GM10248 (cell line): Measurements from ENCODE around the gene PDZRN3.

ENCODE experiments used
- CTCF ChIA-PET: fragments of 300-600 bp; sonication (Branson Sonifier 250); formaldehyde crosslinking; extraction: SDS; loops from one replicate; lab custom pipeline; 2021; ENCODE audit warnings: antibody characterized with exemption; lab: Yijun Ruan, JAX
- POLR2A ChIA-PET: fragments of 350-650 bp; sonication (Branson Sonifier 250); formaldehyde crosslinking; extraction: SDS; loops from one replicate; lab custom pipeline; 2020; ENCODE audit warnings: antibody characterized with exemption; lab: Yijun Ruan, JAX
- DNase-seq: peaks from one replicate; pipeline ENCODE4 v3.0.0; 2012; ENCODE audit errors: extremely low spot score
- TF ChIP-seq, protein P1 (sequence below): IDR thresholded peaks from 2 replicates; pipeline ENCODE4 v1.5.1; 2012; ENCODE audit warnings: mild to moderate bottlenecking, low read depth; ENCODE audit errors: extremely low read depth, missing control alignments, control extremely low read depth

Gene PDZRN3

DNA sequence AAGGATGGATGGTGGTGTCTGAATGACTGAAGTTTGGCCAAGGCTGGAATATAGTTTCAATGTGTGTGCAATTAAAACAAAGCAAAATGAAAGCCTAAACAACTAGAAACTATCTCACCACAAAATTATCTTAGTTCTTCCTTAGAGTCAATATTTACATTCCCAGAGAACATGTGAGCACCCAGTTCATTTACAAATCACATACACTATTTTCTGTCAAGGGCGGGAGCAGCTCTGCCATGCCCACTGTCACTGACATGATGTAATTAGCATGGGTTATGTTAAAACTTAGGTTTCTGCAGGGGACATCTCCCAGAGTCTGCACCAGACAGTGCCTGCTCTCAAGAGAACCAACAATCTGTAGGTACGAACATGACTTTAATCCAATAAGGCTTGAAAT is 65.0 kb downstream of the PDZRN3 start:
- ChIA-PET CTCF (interaction anchor here (1.3 to 1.6 kb wide), 2 partner anchors 12 to 14 kb away, joined by 3 to 7 read pairs; no protein-coding TSS in a partner anchor), POLR2A (no interaction called here)
- TF ChIP-seq, protein P1, sequence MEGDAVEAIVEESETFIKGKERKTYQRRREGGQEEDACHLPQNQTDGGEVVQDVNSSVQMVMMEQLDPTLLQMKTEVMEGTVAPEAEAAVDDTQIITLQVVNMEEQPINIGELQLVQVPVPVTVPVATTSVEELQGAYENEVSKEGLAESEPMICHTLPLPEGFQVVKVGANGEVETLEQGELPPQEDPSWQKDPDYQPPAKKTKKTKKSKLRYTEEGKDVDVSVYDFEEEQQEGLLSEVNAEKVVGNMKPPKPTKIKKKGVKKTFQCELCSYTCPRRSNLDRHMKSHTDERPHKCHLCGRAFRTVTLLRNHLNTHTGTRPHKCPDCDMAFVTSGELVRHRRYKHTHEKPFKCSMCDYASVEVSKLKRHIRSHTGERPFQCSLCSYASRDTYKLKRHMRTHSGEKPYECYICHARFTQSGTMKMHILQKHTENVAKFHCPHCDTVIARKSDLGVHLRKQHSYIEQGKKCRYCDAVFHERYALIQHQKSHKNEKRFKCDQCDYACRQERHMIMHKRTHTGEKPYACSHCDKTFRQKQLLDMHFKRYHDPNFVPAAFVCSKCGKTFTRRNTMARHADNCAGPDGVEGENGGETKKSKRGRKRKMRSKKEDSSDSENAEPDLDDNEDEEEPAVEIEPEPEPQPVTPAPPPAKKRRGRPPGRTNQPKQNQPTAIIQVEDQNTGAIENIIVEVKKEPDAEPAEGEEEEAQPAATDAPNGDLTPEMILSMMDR = no peak
- no peak for DNase-seq

DNA sequence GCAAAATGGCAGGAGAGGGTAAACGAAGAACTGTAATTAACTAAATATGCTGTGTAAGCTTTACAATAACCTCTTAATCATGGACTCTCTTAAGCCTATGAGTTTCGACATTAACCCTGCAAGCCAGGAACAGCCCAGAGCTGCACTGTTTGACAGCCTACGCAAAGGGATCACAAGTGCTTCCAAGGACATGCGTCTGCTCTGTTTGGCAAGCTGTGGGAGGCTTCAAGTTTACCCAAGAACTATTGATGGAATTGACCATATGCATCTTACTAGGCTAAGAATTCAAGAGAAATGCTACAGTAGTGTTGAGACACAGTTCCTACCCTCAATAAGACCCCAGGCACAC is 66.0 kb downstream of the PDZRN3 start:
- TF ChIP-seq, protein P1 = no peak
- CTCF ChIA-PET = no interaction called here
- no peak for DNase-seq
- POLR2A ChIA-PET = no interaction called here

DNA sequence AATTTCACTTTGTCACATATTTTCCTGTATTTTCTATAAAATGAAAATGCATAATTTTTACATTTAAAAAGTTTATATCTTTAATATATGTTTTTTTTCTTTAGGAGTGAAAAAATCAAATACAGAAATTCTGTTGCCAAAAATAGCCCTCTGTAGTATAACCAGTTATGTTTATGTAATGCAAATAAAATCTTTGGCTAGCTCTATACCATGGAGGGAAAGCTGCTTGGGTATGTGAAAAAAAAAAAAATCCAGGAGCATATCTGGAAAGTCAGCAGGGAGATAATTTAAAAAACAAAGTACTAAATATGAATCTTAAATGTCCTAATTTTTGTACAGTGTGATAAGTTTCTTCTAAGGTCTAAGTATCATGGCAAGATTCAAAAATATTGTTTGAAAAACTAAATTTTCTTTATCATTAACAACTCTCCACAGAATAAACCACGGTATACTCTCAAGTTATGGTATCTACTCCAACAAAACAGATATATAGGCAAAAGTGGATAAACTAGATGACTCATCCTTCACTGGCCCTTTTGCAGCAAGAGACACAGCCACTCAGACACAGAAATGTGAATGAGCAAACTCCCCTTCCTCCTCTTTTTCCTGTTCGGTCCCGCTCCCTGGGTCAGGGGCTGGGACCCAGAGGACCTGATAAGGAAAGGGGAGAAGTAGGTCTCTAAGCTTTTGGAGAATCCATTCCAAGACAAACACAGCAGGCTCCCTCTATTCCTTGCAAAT is 66.6 kb downstream of the PDZRN3 start:
- ChIA-PET CTCF (no interaction called here), POLR2A (no interaction called here)
- TF ChIP-seq, protein P1 = no peak
- DNase-seq = no peak

DNA sequence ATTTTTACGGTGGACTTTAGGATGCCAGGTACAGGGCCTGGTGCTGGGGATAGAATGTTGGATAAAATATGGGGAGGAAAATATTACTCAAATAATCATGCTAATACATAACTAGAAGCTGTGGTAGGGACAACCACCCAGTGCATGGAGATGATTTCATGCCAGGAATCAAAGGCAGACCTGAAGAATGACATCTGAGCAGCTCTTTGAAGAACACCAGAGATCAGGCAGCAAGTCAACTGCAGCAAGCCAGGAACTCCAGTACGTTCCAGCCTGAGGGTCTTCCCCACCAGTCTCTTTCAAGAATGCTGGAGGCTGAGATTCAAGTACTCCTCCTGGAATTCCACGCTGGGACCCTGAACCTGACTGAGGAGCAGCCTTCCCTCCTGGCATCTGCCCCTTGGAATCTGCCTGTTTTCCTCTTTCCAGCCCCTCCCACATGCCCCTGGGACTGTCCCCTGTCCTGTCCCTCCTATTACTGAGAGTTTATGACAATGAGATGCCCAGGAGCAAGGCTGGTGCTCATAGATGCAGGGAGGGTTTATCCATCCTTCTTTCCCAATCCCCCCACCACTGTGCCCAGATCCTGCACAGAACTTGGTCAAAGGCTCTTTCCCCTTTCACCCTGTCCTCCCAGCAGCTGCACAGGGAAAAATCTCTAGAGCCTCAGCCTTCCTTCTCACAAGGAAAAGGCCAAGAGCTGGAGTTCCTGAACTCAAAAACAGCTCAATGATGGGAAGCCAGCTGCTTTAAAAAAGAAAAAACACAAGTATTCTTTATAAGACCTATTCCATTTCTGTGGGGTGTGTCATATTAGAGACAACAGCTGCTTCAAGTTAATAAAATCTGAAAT is 68.0 kb downstream of the PDZRN3 start:
- DNase-seq = no peak
- ChIA-PET POLR2A (no interaction called here), CTCF (interaction anchor here (0.9 kb wide), 1 partner anchor 9 kb away, joined by 3 read pairs; no protein-coding TSS in a partner anchor)
- TF ChIP-seq, protein P1 = no peak

DNA sequence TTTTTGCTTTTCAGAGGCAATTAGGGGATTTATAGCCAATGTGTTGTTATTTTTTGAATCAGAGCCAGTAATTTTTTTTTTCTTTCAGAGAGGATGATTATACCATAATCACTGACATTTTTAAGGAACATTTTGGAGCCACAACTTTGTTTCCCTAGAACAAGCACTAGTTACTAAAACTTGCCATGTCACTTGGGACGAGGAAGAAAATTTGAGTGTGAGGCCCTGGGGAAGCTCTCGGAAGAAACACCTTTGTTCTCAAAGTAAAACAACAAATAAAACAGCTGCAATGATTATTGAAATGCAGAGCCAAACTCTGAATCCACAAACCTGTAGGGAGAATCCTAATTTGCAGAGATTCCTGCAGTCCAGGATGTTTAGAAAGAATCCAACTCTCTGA is 69.7 kb downstream of the PDZRN3 start:
- POLR2A ChIA-PET = no interaction called here
- DNase-seq = no peak
- CTCF ChIA-PET = no interaction called here
- TF ChIP-seq, protein P1 = no peak

DNA sequence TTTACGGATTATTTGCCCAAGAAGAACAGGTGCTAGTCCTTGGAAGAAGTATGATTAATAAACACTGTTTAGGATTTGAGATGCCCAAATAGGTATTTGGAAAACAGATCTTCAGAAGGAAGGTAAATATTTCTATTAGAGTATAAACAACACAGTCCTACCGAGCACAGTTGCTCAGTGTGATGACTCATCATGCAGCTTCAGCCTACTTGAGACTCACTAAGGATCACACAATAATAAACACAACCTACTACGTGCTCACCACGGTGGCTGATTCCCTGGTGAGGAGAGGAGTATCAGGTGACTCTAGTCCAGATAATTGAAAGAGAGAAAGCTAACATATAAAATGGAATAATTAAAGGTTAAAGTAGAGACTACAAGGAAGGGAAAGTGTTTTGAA is 72.0 kb downstream of the PDZRN3 start:
- CTCF ChIA-PET = no interaction called here
- DNase-seq = no peak
- POLR2A ChIA-PET = no interaction called here
- TF ChIP-seq, protein P1 = no peak
